Progenitor cell of endocrine pancreas (in vitro differentiated cells): ENCODE measurements around the gene PYGB. TPM values are rescaled to one million over a fixed set of nuclear protein-coding genes. Genes with fewer than 3 reads are reported as not detected.

ENCODE experiments used
- DNase-seq: peaks from one replicate; pipeline ENCODE4 v3.0.0; 2021; ENCODE audit warnings: low spot score; ENCODE audit not compliant: unreplicated experiment
- H3K27ac Mint-ChIP-seq: 2 replicates; pipeline ENCODE4 v1.8.0; 2021; ENCODE audit warnings: mild to moderate bottlenecking, moderate library complexity, mixed read lengths
- H3K27me3 Mint-ChIP-seq: 2 replicates; pipeline ENCODE4 v1.8.0; 2021; ENCODE audit warnings: mixed read lengths
- H3K36me3 Mint-ChIP-seq: 2 replicates; pipeline ENCODE4 v1.8.0; 2022; ENCODE audit warnings: mixed read lengths; ENCODE audit not compliant: insufficient read depth
- H3K4me1 Mint-ChIP-seq: 2 replicates; pipeline ENCODE4 v1.8.0; 2021; ENCODE audit warnings: low read depth, mixed read lengths
- H3K4me3 Mint-ChIP-seq: 2 replicates; pipeline ENCODE4 v1.8.0; 2021; ENCODE audit warnings: low read depth, mild to moderate bottlenecking, moderate library complexity, mixed read lengths
- H3K9me3 Mint-ChIP-seq: 2 replicates; pipeline ENCODE4 v1.8.0; 2021; ENCODE audit warnings: low read depth, mixed read lengths
- total RNA-seq: library from RNA; stranded (reverse); gene quantifications from 2 replicates; pipeline ENCODE4 v1.2.1, GENCODE V29; 2021
- TF ChIP-seq, protein P1 (sequence below): fragments of 200-600 bp; sonication (generic); IDR thresholded peaks from one replicate; pipeline ENCODE4 v1.5.0; 2021; ENCODE audit warnings: antibody characterized with exemption, mild to moderate bottlenecking; ENCODE audit not compliant: unreplicated experiment

PYGB gene
- total RNA-seq, 1 donor from 2014 or later: 54.4 TPM

GRCh38 chr20:25207149-25207959 is 40.5 kb upstream of the PYGB start:
- peak overlapping the region; percentile 58 for H3K27ac Mint-ChIP-seq
- H3K27me3 Mint-ChIP-seq: no peaks in the 10 kb centered on the region
- H3K4me1 Mint-ChIP-seq: peaks cover 2% of the 10 kb centered on the region
- H3K36me3 Mint-ChIP-seq: peaks cover 6% of the 10 kb centered on the region
- H3K4me3 Mint-ChIP-seq: no peak overlapping the region
- no peaks in the 10 kb centered on the region for H3K9me3 Mint-ChIP-seq
- TF ChIP-seq, protein P1, sequence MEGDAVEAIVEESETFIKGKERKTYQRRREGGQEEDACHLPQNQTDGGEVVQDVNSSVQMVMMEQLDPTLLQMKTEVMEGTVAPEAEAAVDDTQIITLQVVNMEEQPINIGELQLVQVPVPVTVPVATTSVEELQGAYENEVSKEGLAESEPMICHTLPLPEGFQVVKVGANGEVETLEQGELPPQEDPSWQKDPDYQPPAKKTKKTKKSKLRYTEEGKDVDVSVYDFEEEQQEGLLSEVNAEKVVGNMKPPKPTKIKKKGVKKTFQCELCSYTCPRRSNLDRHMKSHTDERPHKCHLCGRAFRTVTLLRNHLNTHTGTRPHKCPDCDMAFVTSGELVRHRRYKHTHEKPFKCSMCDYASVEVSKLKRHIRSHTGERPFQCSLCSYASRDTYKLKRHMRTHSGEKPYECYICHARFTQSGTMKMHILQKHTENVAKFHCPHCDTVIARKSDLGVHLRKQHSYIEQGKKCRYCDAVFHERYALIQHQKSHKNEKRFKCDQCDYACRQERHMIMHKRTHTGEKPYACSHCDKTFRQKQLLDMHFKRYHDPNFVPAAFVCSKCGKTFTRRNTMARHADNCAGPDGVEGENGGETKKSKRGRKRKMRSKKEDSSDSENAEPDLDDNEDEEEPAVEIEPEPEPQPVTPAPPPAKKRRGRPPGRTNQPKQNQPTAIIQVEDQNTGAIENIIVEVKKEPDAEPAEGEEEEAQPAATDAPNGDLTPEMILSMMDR: no peak
- no peak for DNase-seq

- Mint-ChIP-seq H3K9me3 (no peaks in the 10 kb centered on the region), H3K27ac (no peak overlapping the region), H3K4me1 (peaks cover 2% of the 10 kb centered on the region), H3K27me3 (no peaks in the 10 kb centered on the region), H3K4me3 (no peak overlapping the region), H3K36me3 (peaks cover 6% of the 10 kb centered on the region)
- no peak for DNase-seq
- TF ChIP-seq, protein P1: no peak
These were observed 39.8 kb upstream of the PYGB start for GRCh38 chr20:25207960-25208534.

DNA sequence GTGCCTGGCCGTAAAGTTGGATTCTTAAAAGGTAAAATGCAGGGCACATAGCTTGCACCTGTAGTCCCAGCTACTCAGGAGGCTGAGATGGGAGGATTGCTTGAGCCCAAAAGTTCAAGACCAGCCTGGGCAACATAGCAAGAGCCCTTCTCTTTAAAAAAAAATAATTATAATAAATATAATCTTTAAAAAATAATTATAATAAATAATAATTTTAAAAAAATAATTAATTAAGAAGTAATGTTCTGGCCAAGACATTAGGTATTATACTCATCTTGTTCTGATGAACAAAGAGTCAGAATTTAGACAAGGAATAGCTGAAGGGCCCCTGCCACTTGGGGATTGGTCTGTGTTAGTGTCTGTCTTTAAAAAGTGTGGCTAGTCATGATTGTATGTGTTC is 38.5 kb upstream of the PYGB start:
- H3K4me1 Mint-ChIP-seq: peaks cover 2% of the 10 kb centered on the region
- H3K9me3 Mint-ChIP-seq: no peaks in the 10 kb centered on the region
- H3K27ac Mint-ChIP-seq: no peak overlapping the region
- DNase-seq: no peak
- TF ChIP-seq, protein P1: no peak
- H3K27me3 Mint-ChIP-seq: no peaks in the 10 kb centered on the region
- H3K4me3 Mint-ChIP-seq: no peak overlapping the region
- peaks cover 6% of the 10 kb centered on the region for H3K36me3 Mint-ChIP-seq

DNA sequence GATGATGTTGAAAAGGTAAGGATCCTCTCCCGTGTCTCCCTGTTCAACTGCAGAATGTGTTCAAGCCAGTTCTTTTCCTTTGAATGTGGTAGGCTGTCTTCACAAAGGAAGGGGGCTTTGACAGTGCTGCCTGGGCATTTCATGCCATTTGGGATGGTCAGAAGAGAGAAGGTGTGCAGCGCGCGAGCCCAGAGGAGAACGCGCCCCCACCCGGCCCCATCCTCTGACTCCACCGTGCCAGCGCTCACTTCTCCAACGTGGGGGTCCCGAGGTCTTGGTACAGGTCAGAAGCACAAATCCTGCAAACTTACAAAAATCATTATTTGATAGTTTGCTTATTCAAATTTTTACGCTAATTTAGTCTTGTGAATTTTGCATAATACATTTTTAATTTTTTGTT is 38.0 kb upstream of the PYGB start:
- H3K9me3 Mint-ChIP-seq: no peaks in the 10 kb centered on the region
- peaks cover 6% of the 10 kb centered on the region for H3K36me3 Mint-ChIP-seq
- TF ChIP-seq, protein P1: no peak
- H3K27me3 Mint-ChIP-seq: no peaks in the 10 kb centered on the region
- peaks cover 2% of the 10 kb centered on the region for H3K4me1 Mint-ChIP-seq
- H3K27ac Mint-ChIP-seq: no peak overlapping the region
- DNase-seq: no peak
- H3K4me3 Mint-ChIP-seq: no peak overlapping the region

DNA sequence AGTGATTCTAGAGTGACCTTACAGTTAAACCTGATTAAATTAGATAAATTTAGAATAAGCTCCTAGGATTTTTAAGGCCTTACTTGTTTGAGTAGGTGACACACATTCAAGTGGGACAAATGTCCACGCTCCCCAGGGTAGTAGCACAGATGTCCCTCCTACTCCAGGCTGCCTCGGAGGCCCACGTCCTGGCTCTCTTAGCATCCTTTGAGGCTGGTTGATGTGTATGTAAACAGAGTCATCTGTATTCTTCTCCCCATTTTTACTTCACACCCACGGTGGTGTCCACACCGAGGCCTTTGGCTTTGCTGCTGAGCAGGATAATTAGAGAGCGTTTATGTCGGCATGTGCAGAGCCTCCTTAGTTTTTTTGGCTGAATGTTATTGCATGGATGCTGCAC is 36.6 kb upstream of the PYGB start:
- Mint-ChIP-seq H3K9me3 (no peaks in the 10 kb centered on the region), H3K4me1 (no peaks in the 10 kb centered on the region), H3K4me3 (no peak overlapping the region), H3K27ac (peak overlapping the region; percentile 49), H3K36me3 (peaks cover 8% of the 10 kb centered on the region), H3K27me3 (no peaks in the 10 kb centered on the region)
- DNase-seq: no peak
- TF ChIP-seq, protein P1: no peak
